GM19238 (cell line): Measurements from ENCODE around the gene YIPF3.
"Not testable (repeated sequence)": the region's sequence is repeated elsewhere in the genome, so short reads cannot be mapped to it uniquely, and the experiment has no call there.

Experiments used
- DNase-seq: peaks from one replicate; pipeline ENCODE4 v3.0.0; 2011; ENCODE audit warnings: low spot score; ENCODE audit not compliant: insufficient read length

Gene YIPF3

GRCh38 chr6:43509984-43510826, 6.5 kb downstream of the YIPF3 start, which contains the start of gene LRRC73:
Gene LRRC73, minus strand, starts transcription at chr6:43510346. Its CDS starts 561 bp downstream, at chr6:43509785.
- peak; percentile 76 for DNase-seq

DNA sequence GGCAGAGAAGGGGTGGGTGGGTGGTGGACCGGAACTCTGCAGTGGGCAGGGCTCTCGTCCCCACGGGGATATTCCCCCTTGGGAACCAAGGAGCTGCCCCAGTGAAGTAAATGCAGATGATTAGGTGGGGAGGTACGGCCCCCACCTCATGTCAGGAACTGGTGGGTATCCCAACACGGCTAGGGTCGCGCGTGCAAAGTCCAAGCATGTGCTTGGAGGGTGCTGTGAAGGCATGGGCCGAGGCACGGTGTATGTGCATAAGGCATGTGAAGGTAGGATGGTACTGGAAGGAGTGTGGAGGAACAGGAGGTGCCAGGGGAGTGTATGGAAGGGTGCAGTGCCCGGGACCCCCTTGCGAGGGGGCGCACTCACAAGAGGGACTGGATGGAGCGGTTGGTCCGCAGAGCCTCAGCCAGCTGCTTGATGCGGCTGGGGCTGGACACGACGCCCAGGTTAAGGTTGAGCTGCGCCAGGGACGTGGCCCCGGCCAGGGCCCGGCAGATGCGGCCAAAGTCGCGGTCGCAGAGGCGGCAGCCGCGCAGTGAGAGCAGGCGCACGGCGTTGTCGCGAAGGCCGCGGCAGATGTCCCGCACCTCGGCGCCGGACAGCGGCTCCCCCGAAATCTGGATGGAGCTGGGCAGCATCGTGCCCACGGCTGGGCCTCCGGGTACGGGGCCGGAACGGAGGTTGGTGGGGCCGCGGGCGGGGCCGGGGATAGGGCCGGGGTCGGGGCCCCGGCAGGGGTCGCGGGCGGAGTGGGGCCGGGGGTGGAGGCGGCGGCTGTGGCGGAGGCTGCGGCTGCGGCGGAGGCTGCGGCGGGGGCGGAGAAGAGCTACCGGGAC, 7.4 kb downstream of the YIPF3 start:
- no peak for DNase-seq

DNA sequence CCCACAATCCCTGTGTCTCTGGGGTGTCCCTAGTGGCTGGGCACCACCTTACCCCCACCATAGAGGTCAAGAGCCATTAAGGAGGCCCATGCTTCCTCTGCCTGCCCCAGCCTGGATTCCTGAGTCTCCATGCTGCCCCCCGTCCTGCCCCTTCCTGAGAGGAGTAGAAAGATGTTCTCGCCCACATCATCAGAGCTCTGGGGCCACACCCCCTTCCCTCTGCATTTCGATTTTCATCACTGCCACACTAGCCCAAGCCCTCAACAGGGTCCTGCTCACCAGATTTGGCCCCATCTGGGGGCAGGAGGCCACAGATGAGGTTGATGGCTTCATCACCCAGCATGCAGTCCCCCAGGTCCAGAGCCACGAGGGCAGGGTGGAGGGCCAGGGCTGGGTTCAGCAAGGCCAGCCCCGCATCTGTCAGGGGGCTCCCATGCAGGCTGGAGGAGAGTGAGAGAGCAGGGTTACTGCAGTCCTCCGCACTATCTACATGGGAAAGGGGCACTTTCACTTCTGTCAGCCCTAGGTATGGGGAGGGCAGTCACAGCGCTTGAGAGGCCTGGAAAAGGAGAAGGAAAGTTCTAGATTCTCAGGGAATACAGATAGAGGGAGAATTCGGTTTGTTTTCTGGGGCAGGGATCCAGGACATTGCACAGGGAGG, 8.1 kb downstream of the YIPF3 start:
- no peak for DNase-seq

- DNase-seq: peak; percentile 80
Observed at GRCh38 chr6:43506667-43507471, 9.9 kb downstream of the YIPF3 start.

DNA sequence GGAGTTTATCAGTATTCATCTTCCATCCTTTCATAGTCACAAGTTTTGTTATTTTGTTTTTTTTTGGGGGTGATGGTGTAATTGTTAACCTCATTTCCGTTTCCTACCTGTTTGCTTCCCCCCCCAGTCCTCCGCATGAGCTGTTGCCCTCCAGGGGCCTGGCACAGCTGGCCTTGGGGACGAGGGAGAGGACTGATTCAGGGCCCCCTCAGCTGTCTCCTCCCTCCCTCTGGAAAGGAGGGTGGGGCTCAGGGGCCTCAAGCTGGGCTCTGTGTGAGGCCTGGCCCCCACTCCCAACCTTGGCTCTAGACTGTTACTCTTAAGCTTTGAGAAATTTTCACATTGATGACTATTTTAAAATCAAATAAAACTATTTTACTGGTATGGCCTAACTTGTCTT, 10.6 kb downstream of the YIPF3 start:
- no peak for DNase-seq

DNA sequence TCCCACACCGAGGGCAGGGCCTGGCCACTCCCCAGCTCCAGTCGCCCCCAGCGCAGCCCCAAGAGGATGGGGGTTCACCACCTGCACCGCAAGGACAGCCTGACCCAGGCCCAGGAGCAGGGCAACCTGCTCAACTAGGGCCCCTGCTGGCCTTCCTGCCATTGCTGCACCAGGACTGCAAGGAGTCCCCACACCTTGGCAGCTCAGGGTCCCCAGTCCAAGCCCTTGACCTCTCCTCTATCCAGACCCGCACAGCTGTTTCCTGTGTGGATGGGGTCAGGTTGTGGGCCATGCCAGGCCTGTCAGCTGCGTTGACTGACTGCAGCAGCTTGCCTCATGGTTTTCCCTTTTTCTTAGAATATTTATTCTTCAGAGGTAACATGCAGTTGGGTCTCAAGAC, 11.0 kb downstream of the YIPF3 start:
- DNase-seq: no peak

DNA sequence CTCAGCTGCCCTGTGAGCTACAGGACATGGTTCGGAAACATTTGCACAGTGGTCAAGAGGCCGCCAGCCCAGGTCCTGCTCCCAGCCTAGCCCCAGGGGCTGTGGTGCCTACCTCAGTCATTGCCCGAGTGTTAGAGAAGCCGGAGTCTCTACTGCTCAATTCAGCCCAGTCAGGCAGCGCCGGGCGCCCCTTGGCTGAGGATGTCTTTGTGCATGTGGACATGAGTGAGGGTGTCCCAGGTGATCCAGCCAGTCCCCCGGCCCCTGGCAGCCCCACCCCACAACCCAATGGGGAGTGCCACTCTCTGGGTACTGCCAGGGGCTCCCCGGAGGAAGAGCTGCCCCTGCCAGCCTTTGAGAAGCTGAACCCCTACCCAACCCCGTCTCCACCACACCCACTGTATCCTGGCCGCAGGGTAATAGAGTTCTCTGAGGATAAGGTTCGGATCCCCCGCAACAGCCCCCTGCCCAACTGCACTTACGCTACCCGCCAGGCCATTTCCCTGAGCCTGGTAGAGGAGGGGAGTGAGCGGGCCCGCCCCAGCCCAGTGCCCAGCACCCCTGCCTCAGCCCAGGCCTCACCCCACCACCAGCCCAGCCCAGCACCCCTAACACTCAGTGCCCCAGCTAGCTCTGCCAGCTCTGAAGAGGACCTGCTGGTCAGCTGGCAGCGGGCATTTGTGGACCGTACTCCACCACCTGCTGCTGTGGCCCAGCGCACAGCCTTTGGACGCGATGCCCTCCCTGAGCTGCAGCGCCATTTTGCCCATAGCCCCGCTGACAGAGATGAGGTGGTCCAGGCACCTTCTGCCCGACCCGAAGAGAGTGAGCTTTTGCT, 11.8 kb downstream of the YIPF3 start:
- DNase-seq: no peak

- no peak for DNase-seq
Observed at GRCh38 chr6:43503443-43503842, 13.3 kb downstream of the YIPF3 start.

GRCh38 chr6:43502666-43503065, 14.1 kb downstream of the YIPF3 start:
- DNase-seq: no peak

DNA sequence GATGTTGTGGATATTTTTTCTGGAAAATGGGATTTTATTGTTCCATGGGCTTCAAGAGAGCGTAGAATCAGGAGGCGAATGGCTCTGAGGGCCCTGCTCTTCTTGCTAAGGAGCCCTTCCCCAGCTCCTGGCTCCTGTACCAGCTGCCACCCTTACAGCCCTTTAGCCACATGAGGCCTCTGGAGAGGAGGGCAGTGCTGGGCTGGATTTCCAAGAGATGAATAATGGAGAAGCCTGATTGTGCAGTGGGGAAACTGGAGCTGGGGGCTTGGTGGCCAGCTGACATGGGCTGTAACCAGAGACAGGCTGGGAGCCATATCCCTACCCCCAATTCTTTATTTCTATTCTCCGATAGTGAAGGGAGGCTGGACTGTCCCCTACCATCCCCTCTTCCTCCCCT, 15.8 kb downstream of the YIPF3 start:
- no peak for DNase-seq

DNA sequence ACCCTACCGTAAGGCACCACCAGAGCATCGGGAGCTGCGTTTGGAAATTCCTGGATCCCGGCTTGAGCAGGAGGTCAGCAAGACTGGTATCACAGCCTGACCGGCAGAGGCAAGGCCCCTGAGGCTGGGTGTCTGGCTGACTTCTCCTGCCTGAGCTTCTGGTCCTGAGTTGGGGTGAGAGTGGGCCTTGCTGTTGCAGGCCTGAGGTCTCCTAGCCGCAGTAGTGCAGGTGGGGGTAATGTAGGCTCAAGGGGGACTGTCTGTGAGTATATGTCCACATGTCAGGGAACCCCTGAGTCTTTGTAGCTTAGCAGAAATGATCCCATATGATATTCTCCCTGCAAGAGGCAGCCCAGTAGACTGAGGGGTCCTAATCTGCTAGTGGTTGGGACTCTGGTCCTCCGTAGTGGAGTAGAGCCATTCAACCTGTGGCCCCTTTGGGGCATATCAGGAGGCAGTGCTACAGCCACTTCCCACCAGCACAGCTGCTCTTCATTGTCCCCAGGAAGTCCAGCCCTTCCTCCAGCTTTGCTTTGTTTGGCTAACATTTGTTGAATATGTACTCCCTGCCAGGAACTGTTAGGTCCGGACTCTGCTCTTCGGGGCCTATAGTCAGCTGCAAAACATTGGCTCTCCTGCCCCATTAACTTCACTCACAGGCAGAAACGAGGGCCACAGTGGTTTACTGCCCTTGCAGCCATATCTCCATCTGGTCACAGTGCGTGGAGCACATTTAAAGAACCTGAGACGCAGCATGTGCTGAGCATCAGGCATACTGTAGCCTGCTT, 17.5 kb downstream of the YIPF3 start:
- DNase-seq: no peak

DNA sequence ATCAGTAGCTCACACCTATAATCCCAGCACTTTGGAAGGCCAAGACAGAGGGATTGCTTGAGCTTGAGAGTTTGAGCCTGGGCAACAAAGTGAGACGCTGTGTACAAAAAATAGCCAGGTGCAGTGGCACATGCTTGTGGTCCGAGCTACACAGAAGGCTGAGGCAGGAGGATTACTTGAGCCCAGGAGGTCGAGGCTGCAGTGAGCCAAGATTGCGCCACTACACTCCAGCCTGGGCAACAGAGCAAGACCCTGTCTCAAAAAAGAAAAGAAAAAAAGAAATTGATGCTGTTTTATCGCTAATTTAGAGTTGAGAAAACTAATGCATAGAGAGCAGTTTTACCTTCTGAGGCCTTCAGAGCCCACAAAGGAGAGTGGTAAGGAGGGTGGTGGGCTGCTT, 18.4 kb downstream of the YIPF3 start:
- DNase-seq: not testable (repeated sequence)

- no peak for DNase-seq
Observed at GRCh38 chr6:43497689-43498088, 19.0 kb downstream of the YIPF3 start.

- no peak for DNase-seq
Observed at GRCh38 chr6:43497129-43497396, 19.7 kb downstream of the YIPF3 start.

DNA sequence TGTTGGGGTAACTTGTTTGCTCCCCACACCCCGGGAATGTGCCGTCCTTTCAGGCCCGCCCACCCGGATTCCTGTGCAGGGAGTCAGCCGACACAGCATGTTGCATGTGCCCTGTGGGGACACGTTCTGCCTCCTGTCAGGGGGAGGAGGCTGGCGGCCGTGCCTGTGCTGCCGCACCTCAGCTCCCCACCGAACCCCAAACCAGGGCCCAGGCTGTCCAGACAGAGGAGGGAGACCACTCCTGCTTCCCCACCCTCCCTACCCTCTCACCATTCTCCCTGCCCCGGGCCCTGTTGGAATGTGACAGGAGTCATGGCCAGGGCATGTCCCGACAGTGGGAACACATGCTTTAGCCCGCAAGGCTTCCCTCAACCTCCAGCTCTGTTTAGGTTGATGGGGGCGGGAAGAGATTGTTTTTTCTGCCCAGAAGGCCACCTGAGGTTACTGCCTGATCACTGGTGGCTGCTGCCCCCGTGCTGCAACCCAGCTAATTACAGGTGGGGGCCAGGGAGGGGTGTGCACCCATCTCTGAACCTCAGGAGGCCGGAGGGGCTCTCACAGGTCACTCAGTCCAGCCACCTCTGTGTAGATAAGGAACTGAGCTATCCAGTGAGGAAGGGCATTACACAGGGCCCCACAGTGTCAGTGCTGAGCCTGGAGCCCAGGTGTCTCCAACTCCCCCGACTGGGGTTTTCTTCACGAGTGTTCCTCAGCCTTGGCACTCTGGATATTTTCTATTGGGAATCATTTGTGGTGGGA, 20.2 kb downstream of the YIPF3 start:
- DNase-seq: no peak

GRCh38 chr6:43495409-43495941, 21.3 kb downstream of the YIPF3 start:
- DNase-seq: no peak

DNA sequence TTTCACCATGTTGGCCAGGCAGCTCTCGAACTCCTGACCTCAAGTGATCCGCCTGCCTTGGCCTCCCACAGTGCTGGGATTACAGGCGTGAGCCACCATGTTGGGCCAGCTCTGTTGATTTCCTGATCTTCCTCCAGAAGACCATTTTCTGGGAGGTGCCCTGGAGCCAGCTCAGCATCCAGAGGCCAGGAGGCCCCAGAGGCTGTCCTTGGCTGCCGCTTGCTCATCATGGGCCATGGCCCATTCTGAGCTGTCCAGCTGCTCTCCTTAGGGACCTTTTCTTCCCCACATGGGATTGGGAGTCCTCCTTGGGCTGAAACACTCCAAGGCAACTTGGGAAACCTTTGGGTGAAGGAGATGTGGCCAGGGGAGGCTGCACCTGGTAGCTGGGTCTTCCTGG, 22.0 kb downstream of the YIPF3 start:
- DNase-seq: no peak

- DNase-seq: no peak
Observed at GRCh38 chr6:43494321-43494720, 22.4 kb downstream of the YIPF3 start.

- DNase-seq: no peak
Observed at GRCh38 chr6:43493833-43494232, 22.9 kb downstream of the YIPF3 start.
